Measurements from ENCODE around the gene SMIM13. TPM values are rescaled to one million over a fixed set of nuclear protein-coding genes. Genes with fewer than 3 reads are reported as not detected.

The SMIM13 gene
- total and polyA plus RNA-seq, 11 donors, result 4.6 to 18.4 (median 12.3) TPM

DNA sequence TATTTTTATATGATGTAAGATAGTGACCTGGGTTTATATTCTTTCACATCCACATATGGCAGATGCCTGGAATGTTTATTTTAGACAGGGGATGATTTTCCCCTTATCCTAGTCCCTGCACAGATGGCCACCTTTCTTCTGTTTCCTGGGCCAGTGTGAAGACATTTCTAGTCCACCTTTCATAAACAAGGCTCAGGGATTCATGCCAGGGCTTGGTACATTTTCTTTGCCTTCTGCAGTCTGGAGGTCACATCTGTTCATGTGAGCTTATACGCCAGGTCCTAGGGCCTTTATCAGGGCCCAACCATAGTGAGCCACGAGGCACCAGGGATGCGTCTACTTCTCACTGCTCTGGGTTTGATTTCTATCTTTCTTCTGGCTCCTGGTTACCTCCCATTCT lies 55.9 kb downstream of the SMIM13 start:
- no peak overlapping the region for H3K27ac ChIP-seq

GRCh38 chr6:11151488-11151887 lies 57.9 kb downstream of the SMIM13 start:
- no peak for DNase-seq
- Histone ChIP-seq H3K4me1 (no peaks in the 10 kb centered on the region), H3K36me3 (no peaks in the 10 kb centered on the region), H3K27ac (no peak overlapping the region), H3K4me3 (no peak overlapping the region), H3K9me3 (no peaks in the 10 kb centered on the region), H3K27me3 (no peaks in the 10 kb centered on the region)
- 78 to 100% (median 83%) methylated on average over 1 of the region's 1 CpG for WGBS, 4 donors
- TF ChIP-seq POLR2A (IDR thresholded peaks at IDR 0.05) (no peak), CTCF (IDR thresholded peaks at IDR 0.05) (no peak)
- no peak for ATAC-seq
- intact Hi-C loops (cut with DNase I), result no loop called here

More for the DNA sequence above, 55.9 kb downstream of the SMIM13 start:
- H3K9me3 ChIP-seq, result no peaks in the 10 kb centered on the region
- H3K4me1 ChIP-seq, result peaks cover 0 to 2% (median 0%) of the 10 kb centered on the region in 12 donors
- no peak overlapping the region for H3K4me3 ChIP-seq
- ATAC-seq, result no peak
- no peaks in the 10 kb centered on the region for H3K27me3 ChIP-seq
- no peaks in the 10 kb centered on the region for H3K36me3 ChIP-seq
- intact Hi-C loops (cut with DNase I), result loop anchor here in 3 of 10 donors (5.0 to 10.0 kb wide), 2 partner anchors 425 to 428 kb away; no protein-coding TSS in a partner anchor
- no peak for DNase-seq
- 95 to 99% (median 97%) methylated on average over 3 of the region's 3 CpGs for WGBS, 4 donors
- TF ChIP-seq POLR2A (IDR thresholded peaks at IDR 0.05), result no peak
- no peak for TF ChIP-seq CTCF (IDR thresholded peaks at IDR 0.05)

- Histone ChIP-seq H3K4me1 (no peaks in the 10 kb centered on the region), H3K27me3 (no peaks in the 10 kb centered on the region), H3K9me3 (peaks cover 0 to 3% (median 0%) of the 10 kb centered on the region in 12 donors), H3K4me3 (no peak overlapping the region), H3K36me3 (no peaks in the 10 kb centered on the region), H3K27ac (no peak overlapping the region)
- intact Hi-C loops (cut with DNase I), result no loop called here
- TF ChIP-seq POLR2A (IDR thresholded peaks at IDR 0.05) (no peak), CTCF (IDR thresholded peaks at IDR 0.05) (no peak)
- DNase-seq, result no peak
- ATAC-seq, result no peak
Observed at GRCh38 chr6:11152581-11152980, 58.9 kb downstream of the SMIM13 start.

DNA sequence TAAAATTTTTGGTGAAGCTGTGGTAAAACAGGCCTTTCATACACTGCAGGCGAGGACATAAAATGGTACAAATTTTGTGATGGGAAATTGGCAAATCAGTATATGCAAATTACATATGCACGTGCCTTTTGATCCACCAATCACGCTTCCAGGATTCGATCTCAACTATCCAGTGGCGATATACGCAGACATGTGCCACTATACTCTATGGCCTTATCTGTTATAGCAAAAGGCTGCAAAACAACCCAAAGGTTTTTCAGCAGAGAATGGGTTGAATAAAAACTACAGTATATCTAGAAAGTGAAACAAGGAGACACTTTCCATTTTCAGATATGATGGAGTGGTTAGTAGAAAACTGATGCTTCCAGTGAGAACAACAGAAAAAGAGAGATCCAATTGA lies 59.8 kb downstream of the SMIM13 start:
- TF ChIP-seq CTCF (IDR thresholded peaks at IDR 0.05), result no peak
- no peak for TF ChIP-seq POLR2A (IDR thresholded peaks at IDR 0.05)
- Histone ChIP-seq H3K36me3 (no peaks in the 10 kb centered on the region), H3K27me3 (no peaks in the 10 kb centered on the region), H3K4me1 (no peaks in the 10 kb centered on the region), H3K4me3 (peak overlapping the region in 4 of 12 donors; percentile 40 to 53 (median 50)), H3K9me3 (peaks cover 0 to 3% (median 0%) of the 10 kb centered on the region in 12 donors), H3K27ac (no peak overlapping the region)
- WGBS, 4 donors, result 96 to 98% (median 98%) methylated on average over 6 of the region's 6 CpGs
- intact Hi-C loops (cut with DNase I), result no loop called here
- DNase-seq (no peak), ATAC-seq (no peak)

Data from heart left ventricle (tissue), 16 donors.